ENCODE data around the gene SNTG2.

SNTG2 gene

DNA sequence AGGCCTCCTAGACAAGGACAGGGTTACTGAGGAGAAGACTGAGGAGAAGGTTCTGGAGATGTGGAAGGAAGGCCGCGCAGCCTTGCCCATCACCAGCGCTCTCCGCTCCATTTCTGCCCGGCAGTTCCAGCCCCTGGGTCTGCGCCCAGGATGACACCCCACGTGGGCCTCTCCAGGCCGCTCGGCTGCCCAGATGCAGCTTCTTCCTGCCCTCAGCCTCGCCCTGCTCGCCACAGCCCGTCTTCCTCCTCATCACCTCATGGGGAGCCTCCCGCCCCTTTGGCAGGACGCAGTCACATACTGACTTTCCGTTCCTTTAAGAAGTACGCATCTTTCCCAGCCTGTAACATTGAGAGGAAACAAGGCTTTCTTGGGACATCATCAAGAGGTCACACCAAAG lies 37.1 kb downstream of the SNTG2 start:
- no peak for DNase-seq

DNA sequence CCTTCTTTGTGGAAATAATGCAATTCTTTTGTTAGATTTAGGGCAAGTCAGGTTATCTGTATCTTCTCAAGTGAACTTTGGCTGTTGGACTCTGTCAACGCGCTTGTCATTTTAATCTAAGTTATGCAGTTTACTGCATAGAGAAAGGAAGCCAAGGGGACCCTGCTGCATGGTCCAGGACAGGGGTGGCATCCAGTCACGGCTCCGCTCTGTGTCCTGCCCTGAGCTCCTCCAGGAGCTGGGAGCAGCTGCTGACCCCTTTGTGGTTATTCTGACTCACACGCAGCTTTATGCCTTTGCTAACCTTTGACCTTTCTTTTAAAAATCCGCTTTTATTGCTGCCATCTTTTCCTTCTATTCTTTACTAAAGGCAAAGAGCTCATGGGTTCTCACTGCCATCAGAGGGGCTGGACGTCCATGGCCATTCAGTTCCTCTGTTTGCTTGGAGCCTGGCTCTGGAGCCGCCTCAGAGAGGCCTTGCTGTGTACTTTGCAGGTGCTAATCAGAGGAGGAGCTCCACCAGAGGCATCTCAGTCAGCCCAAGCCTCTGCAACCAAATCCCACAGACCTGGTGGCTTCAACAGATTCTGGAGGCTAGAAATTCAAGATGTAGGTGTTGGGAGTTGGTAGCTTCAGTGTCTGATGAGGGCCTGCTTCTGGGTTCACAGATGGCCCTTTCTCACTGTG lies 39.3 kb downstream of the SNTG2 start:
- DNase-seq: no peak

DNA sequence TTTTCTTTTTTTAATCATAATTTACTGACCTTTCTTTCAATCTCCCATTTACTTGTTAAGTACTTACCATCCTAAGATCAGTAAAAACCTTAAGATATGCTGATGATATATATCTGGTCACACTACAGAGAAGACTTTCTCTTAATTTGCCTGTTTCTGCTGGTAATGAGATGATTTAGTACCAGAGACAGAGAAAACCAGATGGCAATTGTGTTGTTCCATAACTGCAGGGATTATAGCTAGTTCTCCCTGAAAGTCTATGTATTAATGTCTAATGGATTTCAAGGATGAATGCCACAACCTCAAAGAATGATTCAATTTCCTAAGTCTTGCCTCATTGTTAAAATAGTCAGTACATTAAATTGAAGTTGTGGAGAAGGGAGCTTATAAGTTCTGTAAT lies 40.3 kb downstream of the SNTG2 start:
- DNase-seq: no peak

DNA sequence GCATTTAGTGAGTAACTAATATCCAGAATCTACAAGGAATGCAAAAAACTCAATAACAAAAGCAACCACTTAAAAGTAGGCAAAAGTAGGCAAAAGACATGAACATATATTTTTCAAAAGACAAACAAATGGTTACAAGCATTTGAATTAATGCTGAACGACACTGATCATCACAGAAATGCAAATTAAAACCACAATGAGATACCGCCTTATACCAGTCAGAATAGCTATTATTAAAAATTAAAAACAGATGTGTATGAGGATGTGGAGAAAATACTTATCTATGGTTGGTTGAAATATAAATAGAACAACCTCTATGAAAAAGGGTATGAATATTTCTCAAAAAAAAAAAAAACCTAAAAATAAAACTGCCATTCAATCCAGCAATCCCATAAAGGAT lies 51.7 kb downstream of the SNTG2 start:
- DNase-seq: no peak

DNA sequence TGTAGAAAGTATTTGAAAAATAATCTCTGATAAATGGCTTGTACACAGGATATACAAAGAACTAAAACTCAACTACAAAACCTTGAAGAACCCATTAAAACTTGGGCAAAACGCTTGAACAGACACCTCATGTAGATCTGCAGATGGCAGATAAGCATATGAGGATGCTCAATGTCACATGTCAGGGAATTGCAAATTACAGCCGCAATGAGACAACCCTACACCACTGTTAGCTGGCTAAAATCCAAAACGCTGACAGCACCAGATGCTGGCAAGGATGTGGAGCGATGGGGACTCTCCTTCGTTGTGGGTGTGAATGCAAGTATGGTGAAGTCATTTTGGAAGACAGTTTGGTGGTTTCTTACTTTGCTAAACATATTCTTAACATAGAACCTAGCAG lies 53.7 kb downstream of the SNTG2 start:
- no peak for DNase-seq

DNA sequence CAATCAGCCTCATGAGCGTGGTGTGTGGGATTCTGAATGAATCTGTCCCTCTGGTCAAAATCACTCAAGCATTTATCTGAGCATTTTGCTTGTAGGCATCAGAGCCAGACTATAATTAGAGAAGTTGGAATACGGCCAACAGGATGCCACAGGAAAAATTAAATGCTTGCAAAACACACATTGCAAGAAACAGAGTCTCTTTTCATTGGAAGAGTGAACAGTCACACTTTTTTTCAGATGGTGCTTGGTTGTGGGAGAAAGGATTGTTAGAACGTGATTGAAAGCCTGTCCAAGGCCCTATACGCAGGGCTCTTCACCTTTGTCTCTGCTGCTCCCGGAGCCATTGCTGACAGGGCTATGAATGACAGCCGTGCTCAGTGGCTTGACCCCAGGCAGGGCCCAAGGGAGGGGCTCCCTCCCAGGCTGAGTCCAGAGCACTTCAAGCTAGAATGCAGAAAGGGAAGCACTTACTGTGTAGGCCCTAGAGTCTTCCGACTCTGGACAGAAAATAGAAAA lies 59.8 kb downstream of the SNTG2 start:
- peak in 4 of 56 donors; percentile 8 to 48 (median 20) for DNase-seq

DNA sequence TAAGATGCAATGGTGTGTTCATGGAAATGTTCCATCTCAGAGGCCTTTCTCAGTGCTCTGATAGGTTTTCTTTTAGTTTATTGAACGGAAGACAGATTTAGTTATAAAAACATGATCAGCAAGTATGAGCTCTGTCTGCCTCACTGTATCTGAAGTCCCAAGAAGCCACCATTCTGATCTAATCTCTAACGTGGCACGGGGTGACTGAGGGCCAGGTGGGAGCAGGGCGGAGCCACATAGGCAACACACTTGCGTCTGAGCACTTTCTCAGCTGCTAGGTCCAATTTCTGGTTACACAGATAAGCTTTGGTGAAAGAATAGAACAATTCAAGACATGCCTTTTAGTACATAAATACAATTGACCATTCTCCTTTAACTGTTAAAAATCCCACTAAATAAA lies 60.4 kb downstream of the SNTG2 start:
- no peak for DNase-seq

DNA sequence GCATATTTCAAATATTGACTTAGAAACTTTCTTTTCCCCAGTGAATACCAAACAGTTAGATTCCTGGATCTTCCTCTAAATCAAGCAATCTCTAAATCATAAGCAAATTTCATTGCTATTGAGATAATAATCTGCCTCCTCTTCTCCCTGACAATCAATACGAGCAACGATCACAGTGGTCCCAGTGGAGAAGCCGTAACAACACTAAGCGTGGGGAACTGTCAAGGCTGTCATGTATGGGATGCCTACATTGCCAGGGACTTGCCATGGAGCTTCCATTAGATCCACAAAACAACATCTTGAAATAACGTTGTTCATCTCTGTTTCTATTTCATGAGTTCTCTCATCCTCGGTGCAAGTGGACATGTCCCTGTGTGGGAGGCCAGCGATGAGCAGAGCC lies 61.3 kb downstream of the SNTG2 start:
- no peak for DNase-seq

DNA sequence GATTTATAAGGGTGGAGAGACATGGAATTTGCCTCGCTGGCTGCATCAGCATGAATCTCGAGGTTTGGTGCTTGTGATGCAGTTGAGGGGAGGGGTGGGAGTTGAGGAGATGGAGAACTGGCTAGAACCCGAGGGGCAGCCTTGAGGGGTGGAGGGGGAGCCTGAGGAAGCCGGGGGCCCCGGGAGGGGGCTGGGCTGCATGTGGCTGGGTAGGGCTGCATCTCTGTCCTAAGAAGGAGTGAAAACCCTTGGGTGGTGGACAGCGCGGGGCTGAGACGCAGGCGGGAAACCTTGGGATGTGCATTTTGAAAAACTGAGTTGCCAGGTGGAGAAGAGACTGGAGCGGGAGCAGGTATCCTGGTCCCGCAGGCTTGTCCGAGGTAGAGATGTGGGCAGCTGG lies 64.2 kb downstream of the SNTG2 start:
- DNase-seq: no peak

DNA sequence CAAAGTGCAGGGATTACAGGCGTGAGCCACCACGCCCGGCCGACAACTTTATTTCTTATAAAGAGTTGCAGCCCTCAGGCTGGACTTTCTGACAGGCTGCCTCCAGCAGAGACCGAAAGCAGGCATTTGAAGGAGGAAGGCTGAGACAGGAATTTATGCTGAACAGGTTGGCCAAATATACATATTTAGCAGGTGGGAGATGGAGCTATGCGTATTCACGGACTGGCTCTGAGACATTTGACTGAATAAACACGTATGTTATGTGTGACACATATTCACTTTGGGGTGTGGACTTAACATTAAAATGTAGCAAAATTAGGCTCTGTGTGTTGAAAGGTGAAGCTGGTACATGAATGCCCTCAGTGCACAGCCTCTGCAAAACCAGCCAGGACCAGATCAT lies 65.9 kb downstream of the SNTG2 start:
- DNase-seq: no peak

DNA sequence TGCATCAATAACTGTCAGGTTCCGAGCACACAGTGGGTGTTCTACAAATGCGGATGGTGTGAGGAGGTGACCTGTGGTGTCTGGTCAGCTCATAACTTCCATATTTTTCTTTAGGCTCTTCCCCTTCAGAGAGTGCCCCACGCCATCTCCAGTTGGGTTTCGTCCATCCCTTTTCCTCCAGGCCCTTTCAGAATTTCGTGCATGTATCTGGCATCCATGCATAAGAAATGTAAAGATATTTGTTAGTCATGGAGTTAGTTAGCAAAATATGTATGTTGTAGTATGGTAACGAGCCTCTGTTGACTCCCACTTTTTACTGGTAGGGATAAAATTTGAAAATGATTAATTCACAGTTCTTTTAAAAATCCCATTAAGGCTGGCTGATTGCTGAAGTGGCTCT lies 67.2 kb downstream of the SNTG2 start:
- DNase-seq: no peak

DNA sequence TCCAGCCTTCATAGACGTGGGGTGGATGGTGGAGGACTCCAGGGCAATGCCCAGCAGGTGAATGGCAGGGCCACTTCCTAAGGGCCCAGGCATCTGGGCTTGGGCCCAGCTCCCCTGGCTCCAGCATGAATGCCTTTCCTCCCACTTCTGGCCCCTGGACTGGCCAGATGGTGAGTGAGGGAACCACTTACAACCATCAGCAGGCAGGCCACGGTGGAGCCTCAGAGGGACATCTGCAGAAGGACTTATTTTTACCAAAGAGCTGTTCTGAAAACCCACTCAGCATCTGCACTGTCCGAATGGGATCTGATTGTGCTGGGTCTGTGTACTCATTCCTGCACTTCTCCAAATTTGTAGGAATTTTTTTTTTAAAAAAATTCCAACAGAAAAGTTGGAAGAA lies 69.6 kb downstream of the SNTG2 start:
- peak in 1 of 56 donors; percentile 27 for DNase-seq

DNA sequence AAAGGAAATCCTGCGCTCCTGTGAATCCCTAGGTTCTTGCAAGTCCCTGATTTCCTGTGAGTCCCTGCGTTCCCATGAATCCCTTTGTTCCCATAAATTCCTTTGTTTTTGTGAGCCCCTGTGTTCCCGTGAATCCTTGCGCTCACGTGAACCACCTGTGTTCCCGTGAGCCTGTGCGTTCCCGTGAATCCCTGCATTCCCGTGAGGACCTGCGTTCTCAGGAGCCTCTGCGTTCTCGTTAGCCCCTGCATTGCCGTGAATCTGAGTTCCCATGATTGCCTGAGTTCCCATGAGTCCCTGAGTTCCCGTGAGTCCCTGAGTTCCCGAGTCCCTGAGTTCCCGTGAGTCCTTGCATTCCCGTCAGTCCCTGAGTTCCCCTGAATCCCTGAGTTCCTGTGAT lies 71.5 kb downstream of the SNTG2 start:
- DNase-seq: no peak

DNA sequence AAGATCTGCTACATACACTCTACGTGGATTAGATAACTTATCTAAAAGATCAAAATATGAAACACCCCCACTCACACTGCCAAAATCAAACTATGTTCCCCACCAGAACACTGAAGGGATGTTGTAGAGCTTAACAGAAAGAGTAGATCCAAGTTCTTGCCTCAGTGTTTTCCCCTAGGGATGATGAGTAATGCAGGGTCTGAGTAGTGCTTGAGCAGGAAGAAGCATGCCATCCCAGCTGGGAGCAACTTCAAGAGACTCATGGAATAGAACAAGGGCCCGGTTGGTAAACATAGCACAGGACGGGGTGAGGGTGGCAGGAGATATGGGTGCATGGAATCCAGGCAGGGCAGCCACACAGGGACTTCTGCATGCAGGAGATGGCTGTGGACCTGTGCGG lies 74.3 kb downstream of the SNTG2 start:
- DNase-seq: no peak

DNA sequence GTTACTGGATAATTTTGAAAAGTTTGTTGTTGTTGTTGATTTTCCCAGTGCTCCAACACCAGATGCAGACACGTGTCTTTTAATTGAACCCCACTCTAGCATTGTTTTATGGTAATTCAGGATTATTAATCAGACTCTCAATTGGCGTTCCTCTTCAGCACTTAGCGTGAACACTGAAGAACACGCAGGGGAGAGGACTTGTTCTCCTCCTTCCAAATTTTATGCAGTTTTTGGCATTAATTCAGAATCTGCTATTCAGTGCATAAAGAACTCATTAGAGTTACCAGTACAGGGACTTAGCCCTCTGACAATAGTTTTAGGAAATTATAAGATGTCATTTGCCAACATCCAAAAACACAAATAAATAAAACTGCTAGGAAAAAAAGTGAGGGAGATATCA lies 75.5 kb downstream of the SNTG2 start:
- DNase-seq: no peak

DNA sequence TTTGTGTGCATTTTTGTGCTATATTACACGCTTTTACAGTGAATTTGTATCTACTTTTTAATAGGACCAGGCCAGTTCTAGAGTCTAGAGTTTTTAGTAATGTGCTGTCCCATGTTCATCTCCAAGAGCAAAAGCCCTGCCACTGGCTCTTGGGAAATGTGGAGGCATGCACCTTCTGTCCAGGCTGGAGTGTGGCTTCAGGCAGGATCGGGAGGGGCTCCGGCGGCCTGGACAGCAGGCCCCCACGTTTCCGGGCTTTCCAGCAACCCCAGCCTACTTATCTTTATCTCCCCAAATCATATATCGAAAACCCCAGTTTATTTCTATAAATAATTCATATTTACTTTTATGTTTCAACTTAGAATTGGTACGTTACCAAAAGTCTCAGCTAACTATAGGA lies 78.2 kb downstream of the SNTG2 start:
- no peak for DNase-seq

DNA sequence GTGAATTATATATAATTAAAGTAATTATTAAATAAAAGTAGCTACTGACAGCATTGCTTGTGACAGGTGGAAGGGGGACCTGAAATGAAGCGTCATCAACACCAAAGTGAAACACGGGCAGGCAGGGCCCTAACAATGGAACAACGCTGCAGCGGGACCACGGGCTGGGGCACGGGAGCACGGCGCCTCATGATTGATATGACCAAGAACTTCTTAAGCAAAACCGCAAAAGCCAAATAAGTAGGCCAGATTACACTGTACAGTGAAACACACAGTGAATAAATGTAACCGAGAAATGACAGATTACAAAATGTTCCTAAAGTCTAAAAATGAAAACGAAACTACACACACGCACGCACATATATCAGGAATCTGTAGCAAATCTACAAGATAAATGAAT lies 81.4 kb downstream of the SNTG2 start:
- no peak for DNase-seq

DNA sequence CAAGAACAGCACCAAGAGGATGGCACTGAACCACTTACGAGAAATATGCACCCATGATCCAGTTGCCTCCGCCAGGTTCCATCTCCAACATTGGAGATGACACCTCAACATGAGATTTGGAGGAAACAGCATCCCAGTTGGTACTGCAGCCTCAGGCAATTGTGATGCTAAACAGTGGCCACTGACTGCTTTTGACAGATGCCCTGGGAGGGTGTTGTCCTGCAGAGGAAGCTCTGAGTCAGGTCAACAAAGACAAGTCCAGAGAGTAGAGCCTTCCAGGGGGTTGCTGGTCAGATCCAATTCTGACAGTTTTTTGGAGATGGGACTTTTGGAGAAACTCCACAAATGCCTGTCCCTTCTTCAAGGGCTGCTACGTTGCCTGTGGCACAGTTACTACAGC lies 82.4 kb downstream of the SNTG2 start:
- DNase-seq: no peak

DNA sequence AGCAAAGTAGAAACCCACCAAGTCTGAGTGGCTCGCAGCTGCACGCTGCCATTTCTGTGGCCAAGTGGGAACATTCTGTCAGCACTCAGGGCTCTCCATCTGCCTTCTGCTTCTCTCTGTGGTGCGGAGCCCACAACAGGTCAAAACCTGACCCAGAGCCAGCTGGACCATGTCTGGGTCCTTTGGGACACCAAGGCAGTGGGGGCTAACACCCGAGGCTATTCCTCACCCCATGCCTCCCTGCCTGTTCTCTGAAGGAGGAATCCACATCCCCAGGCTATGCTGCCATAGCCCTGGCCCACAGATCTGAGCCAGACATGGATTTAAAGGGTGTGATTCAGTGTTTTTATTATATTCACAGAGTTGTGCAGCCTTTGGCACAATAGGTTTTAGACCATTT lies 86.4 kb downstream of the SNTG2 start:
- DNase-seq: no peak

DNA sequence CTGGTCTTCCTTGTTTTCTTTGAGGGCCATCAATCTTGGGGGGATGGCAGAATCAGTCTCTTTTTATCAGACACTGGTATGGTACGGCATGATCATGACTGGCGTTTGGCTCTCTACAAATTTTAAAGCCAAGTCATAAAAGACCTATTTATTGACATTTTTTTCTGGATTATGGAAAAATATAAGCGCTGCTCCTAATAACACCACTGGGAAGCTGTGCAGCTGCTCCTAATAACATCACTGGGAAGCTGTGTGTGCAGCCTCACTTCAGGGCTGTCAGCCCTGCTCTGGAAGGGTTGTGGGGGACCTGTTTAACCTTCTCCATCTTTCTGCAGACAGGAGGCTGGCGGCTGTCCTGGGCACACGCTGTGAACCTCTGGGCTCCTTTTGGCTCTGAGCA lies 88.9 kb downstream of the SNTG2 start:
- DNase-seq: no peak

DNA sequence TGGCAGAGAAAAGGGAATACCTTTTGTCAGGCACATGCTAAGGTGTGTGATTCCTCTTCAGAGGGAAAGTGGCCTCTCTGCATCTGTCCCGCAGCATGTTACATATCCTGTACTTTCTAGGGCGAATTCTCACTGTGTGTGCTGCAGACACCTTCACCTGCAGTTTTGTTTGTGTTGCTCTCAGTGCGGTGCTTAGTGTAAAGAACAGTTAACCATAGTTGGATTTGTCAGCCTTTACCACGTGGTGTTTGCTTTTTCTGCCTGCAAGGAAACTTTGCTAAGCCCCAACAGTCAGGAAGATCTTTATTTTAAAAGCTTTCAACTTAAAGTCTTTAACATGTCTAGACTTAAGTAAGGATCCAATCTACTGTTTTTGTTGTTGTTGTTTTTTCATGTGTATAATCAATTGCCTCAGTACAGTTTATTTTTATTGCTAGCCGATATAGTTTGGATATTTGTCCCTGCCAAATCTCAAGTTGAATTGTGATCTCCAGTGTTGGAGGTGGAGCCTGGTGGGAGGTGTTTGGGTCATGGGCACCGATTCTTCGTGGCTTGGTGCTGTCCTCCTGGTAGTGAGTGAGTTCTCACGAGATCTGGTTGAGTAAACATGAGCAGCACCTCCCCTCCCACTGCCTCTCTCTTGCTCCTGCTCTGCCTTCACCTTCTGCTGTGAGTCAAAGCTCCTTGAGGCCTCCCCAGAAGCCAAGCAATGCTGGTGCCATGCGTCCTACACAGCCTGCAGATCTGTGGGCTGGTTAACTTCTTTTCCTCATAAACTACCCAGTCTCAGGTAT lies 90.6 kb downstream of the SNTG2 start:
- DNase-seq: no peak

DNA sequence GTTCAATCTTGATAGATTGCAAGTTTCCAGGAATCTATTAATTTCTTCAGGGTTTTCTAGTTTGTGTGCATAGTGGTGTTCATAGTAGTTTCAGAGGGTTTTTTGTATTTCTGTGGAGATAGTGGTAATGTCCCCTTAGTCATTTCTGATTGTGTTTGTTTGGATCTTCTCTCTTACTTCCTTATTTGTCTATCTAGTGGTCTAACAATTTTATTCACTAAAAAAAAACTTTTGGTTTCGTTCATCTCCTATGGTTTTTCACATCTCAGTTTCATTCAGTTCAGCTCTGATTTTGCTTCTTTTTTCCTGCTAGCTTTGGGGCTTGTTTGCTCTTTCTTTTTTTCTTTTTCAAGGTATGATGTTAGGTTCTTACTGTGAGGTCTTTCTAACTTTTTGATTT lies 94.5 kb downstream of the SNTG2 start:
- no peak for DNase-seq

DNA sequence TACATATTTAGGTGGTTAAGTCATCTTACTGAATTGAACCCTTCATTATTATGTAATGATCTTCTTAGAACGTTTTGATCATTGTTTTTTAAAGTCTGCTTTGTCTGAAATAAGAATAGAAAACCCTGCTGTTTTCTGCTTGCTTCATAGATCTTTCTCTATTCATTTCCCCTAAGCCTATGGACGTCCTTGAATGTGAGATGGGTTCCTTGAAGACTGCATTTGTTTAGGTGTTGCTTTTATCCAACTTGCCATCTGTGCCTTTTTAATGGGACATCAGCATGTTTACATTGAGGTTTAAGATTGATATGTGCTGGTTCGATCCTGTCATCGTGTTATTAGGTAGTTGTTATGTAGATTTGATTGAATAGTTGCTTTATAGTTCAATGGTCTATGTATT lies 95.4 kb downstream of the SNTG2 start:
- no peak for DNase-seq

Measured in amygdala (tissue), 56 donors.